Right atrium auricular region (tissue), 2 donors: ENCODE results near the gene SLC25A23. TPM values are rescaled to one million over a fixed set of nuclear protein-coding genes. Genes with fewer than 3 reads are reported as not detected.

Experiments used
- DNase-seq: peaks from one replicate; pipeline ENCODE4 v3.0.0-alpha.2; 2019; ENCODE audit warnings: low spot score
- H3K27ac ChIP-seq, 2 donors: fragments of 200-600 bp; sonication (generic); 1 replicate in 1 of 2; 2 replicates in 1 of 2; pipeline ENCODE4 v1.5.1; 2016 to 2019
- H3K27me3 ChIP-seq, 2 donors: fragments of 200-600 bp; sonication (generic); one replicate each; pipeline versions ENCODE4 v1.5.1 to v1.6.0; 2017 to 2019
- H3K36me3 ChIP-seq: fragments of 200-600 bp; sonication (generic); one replicate; pipeline ENCODE4 v1.5.1; 2016
- H3K4me1 ChIP-seq, 2 donors: fragments of 200-600 bp; sonication (generic); one replicate each; pipeline versions ENCODE4 v1.5.1 to v1.6.0; 2017 to 2019
- H3K4me3 ChIP-seq, 2 donors: fragments of 200-600 bp; sonication (generic); 1 replicate in 1 of 2; 2 replicates in 1 of 2; pipeline ENCODE4 v1.5.1; 2017 to 2019; ENCODE audit warnings: mild to moderate bottlenecking in 1 of 2, moderate library complexity in 1 of 2
- H3K9me3 ChIP-seq, 2 donors: fragments of 200-600 bp; sonication (generic); one replicate each; pipeline ENCODE4 v1.5.1; 2019
- microRNA-seq, 2 donors: library from miRNA; unstranded; fragments of <30 nt; microRNA quantifications; one replicate each; pipeline ENCODE4, GENCODE V29; 2016 to 2017; ENCODE audit warnings: borderline number of aligned reads in 2 of 2, borderline replicate concordance in 1 of 2
- total RNA-seq, 2 donors: library from RNA; depleted of rRNA; stranded (reverse); fragments of >200 nt; gene quantifications; one replicate each; pipeline ENCODE4 v1.1.0, GENCODE V29; 2016
- TF ChIP-seq, protein P1 (sequence below), 2 donors: fragments of 200-600 bp; sonication (generic); IDR thresholded peaks; one replicate each; pipeline ENCODE4 v1.5.1; 2019; ENCODE audit warnings: antibody characterized with exemption in 2 of 2

SLC25A23 gene
- total RNA-seq, 2 donors from 2014 or later: 88.7 to 103 TPM

DNA sequence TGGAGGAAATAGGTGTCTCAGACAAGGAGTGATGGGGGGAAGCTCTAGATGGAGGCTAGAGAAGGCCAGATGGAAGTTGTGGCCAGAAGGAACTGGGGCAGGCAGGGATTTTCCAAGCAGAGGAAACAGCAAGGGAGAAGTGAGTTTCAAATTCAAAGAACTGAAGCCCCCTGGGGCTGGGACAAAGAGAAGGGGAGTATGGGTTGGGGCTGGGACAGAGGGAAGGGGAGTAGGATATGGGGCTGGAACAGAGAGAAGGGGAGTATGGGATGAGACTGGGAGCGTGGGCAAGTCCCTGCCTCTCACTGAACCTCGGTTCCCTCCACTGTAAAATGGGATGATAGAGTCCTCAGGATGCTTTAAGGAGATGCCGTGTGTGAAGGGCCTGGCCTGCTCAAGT lies 64.8 kb downstream of the SLC25A23 start:
- Histone ChIP-seq H3K36me3 (peaks cover 15% of the 10 kb centered on the region), H3K4me1 (peaks cover 0 to 20% of the 10 kb centered on the region in 2 donors), H3K4me3 (no peak overlapping the region), H3K27me3 (no peaks in the 10 kb centered on the region), H3K27ac (no peak overlapping the region), H3K9me3 (no peaks in the 10 kb centered on the region)
- no peak for DNase-seq
- TF ChIP-seq, protein P1, sequence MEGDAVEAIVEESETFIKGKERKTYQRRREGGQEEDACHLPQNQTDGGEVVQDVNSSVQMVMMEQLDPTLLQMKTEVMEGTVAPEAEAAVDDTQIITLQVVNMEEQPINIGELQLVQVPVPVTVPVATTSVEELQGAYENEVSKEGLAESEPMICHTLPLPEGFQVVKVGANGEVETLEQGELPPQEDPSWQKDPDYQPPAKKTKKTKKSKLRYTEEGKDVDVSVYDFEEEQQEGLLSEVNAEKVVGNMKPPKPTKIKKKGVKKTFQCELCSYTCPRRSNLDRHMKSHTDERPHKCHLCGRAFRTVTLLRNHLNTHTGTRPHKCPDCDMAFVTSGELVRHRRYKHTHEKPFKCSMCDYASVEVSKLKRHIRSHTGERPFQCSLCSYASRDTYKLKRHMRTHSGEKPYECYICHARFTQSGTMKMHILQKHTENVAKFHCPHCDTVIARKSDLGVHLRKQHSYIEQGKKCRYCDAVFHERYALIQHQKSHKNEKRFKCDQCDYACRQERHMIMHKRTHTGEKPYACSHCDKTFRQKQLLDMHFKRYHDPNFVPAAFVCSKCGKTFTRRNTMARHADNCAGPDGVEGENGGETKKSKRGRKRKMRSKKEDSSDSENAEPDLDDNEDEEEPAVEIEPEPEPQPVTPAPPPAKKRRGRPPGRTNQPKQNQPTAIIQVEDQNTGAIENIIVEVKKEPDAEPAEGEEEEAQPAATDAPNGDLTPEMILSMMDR (IDR thresholded peaks at IDR 0.05): no peak

DNA sequence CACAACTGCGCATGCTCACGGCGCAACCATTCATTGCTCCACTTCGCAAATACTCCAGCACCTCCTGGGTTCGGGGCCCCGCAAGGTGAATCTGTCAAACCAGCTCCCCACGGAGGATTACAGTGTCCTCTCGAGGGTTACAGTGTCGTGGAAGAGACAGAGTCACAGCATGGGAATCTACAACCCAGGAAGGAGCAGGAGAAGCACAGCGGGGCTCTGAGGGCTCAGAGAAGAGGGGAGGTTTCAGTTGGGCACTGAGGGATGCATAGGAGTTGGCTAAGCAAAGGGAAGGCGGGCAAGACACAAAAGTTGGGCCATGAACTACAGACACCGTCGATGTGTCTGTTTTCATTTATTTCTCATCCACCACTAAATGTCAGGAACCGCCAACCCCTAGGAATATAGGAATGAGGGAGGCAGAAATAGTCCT lies 65.6 kb downstream of the SLC25A23 start:
- no peaks in the 10 kb centered on the region for H3K9me3 ChIP-seq
- peaks cover 23% of the 10 kb centered on the region for H3K36me3 ChIP-seq
- no peak for DNase-seq
- no peaks in the 10 kb centered on the region for H3K27me3 ChIP-seq
- peak overlapping the region; percentile 76 to 89 for H3K4me3 ChIP-seq
- peaks cover 0 to 20% of the 10 kb centered on the region in 2 donors for H3K4me1 ChIP-seq
- H3K27ac ChIP-seq: peak overlapping the region; percentile 95 to 97
- TF ChIP-seq, protein P1 (IDR thresholded peaks at IDR 0.05): no peak

DNA sequence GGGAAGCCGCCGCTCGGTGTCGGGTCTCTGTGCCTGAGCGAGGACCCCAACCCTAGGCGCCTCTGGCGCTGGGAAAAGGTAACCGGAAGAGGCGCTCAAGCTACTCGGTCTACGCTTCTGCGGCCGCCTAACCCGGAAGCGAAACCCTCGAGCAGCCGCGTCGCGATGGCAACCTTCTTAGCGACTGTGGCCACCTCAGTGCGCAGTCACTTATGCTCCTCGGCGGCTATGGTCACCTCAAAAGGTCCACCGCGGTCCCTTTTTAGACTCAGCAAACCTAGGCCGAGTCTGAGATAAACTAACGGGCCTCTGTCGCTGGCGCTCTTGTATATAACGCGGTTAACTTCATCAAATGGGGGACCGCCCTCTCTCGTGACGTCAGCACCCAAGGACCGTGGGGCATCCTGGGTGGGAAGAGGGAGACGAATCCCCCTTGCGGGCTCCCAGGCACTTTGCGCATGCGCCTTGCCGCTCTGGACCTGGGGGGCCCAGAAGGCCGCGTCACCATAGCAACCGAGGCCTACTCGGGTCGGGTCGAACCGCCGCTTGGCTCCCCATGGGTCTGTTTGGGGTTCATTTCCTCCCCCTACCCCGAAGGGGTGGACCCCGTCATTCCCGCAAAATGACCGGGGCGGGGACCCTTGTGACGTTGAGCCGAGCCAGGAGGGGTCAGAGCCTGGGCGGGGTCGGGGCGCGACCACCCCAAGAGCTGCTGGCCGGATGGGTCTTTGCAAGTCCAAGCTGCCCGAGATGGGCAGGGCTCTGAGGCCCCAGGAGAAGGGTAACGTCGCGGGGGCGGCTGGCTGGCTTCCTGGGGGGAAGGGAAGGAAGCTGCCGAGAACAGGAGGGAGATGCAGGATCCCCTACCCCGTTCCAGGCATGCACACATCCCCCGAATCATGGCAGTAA lies 66.3 kb downstream of the SLC25A23 start, which contains the start of gene GTF2F1:
TSS of gene GTF2F1 (minus strand) at position 91 of the 909 bp plus-strand sequence. CDS start 169 bp downstream, outside the sequence.
- peak within 1 kb of the TSS; percentile 95 to 97 for H3K27ac ChIP-seq
- TF ChIP-seq, protein P1 (IDR thresholded peaks at IDR 0.05): peak in 1 of 2 donors; percentile 30
- no peaks in the 10 kb centered on the region for H3K9me3 ChIP-seq
- H3K27me3 ChIP-seq: no peaks in the 10 kb centered on the region
- peak within 1 kb of the TSS; percentile 76 to 89 for H3K4me3 ChIP-seq
- DNase-seq: peak; percentile 95
- H3K36me3 ChIP-seq: peaks cover 30% of the 10 kb centered on the region
- peaks cover 0 to 20% of the 10 kb centered on the region in 2 donors for H3K4me1 ChIP-seq

DNA sequence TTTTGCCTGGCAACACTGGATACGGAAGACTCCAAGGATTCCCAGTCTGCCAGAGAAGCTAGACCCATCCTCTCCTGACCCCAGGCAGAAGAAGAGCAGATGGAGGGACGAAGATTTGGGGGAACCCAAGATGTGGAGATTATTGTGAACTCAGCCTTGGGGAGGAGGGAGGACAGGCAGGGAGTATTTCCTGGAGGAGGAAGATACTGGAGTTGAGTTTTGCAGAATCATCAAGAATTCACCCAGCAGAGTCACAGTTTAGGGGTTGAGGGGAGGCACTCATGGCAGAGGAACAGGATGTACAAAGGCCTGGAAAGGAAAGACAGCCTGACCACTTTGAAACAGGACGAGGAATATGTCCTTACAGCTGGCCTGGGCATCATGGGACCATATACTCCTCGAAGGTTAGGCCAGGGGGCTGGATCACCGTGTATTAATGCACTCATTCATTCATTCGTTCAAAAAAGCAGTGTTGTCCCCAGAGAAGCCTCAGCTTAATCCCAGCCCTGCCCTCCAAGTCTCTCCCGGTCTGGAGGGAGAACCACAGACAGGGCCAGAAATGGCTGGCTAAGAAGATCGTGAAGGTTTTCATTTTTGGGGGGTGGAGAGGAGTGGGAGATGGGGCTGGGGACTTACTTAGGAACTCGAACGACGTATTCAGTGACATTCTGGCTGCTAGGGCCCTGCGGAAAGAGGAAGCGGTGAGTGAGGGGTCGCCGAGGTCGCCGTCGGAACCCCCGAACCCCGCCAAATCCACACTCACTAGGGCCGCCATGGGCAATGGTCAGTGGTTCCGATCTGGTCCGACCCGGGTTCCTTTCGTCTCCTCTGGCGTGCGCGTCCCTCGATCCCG lies 67.1 kb downstream of the SLC25A23 start:
- Histone ChIP-seq H3K36me3 (peaks cover 39% of the 10 kb centered on the region), H3K27ac (peak overlapping the region; percentile 95 to 97), H3K9me3 (no peaks in the 10 kb centered on the region), H3K4me3 (peak overlapping the region; percentile 76 to 89), H3K4me1 (peaks cover 0 to 20% of the 10 kb centered on the region in 2 donors), H3K27me3 (no peaks in the 10 kb centered on the region)
- DNase-seq: no peak
- TF ChIP-seq, protein P1 (IDR thresholded peaks at IDR 0.05): no peak

Small RNA genes lying within 50 kb of the gene (microRNA-seq; reads per million reads assigned to microRNA genes)
- gene MIR3940 (0 to 2.8 reads per million in 2 donors), gene MIR6790 (0 reads per million in 2 donors)

Other genes with a start within 250 kb of the SLC25A23 start
- 10 to 100 TPM; 21.2 to 36.9 TPM for gene MLLT1, start 179.8 kb downstream of the SLC25A23 start, total RNA-seq
- under 1 TPM in 1 of 2 donors, not detected in 1; 0.24 TPM for gene ACER1, start 126.2 kb downstream of the SLC25A23 start, total RNA-seq
- 100 to 1,000 TPM in 1 of 2 donors, 10 to 100 TPM in 1; 83.7 to 104 TPM for gene CLPP, start 98.3 kb downstream of the SLC25A23 start, total RNA-seq
- gene ALKBH7, start 87.0 kb downstream of the SLC25A23 start, total RNA-seq: 10 to 100 TPM; 71.7 to 93.7 TPM
- under 1 TPM; 0.82 to 0.98 TPM for gene PSPN, start 83.9 kb downstream of the SLC25A23 start, total RNA-seq
- 10 to 100 TPM; 23.7 to 33.0 TPM for gene GTF2F1, start 66.6 kb downstream of the SLC25A23 start, total RNA-seq
- gene KHSRP, start 35.0 kb downstream of the SLC25A23 start, total RNA-seq: 10 to 100 TPM; 55.3 to 95.7 TPM
- not detected for gene SLC25A41, start 26.0 kb downstream of the SLC25A23 start, total RNA-seq
- gene CRB3, start 4.5 kb upstream of the SLC25A23 start, total RNA-seq: 1 to 10 TPM in 1 of 2 donors, under 1 TPM in 1; 0.33 to 2.5 TPM
- gene DENND1C, start 22.0 kb upstream of the SLC25A23 start, total RNA-seq: under 1 TPM; 0.30 to 0.75 TPM
- gene TUBB4A, start 42.5 kb upstream of the SLC25A23 start, total RNA-seq: 1 to 10 TPM in 1 of 2 donors, under 1 TPM in 1; 0.83 to 2.3 TPM
- under 1 TPM in 1 of 2 donors, not detected in 1; 0.43 TPM for gene TNFSF9, start 71.2 kb upstream of the SLC25A23 start, total RNA-seq
- gene CD70, start 131.4 kb upstream of the SLC25A23 start, total RNA-seq: not detected
- gene TNFSF14, start 210.4 kb upstream of the SLC25A23 start, total RNA-seq: 1 to 10 TPM in 1 of 2 donors, under 1 TPM in 1; 0.63 to 1.3 TPM